Lung (tissue), 12 donors: ENCODE results near the gene PFKL. TPM values are rescaled to one million over a fixed set of nuclear protein-coding genes. Genes with fewer than 3 reads are reported as not detected.

Source experiments
- ATAC-seq: fragments of 200-7000 bp; cut with Tn5 transposase; one replicate; pipeline ENCODE4 v1.9.1; 2020; ENCODE audit warnings: moderate number of reproducible peaks; ENCODE audit not compliant: insufficient read depth, low FRiP score
- DNase-seq, 3 donors: peaks; one replicate each; pipeline ENCODE4 v3.0.0-alpha.2; 2013 to 2017
- H3K27ac ChIP-seq, 2 donors: one replicate each; pipeline ENCODE4 v1.5.1; 2013; ENCODE audit warnings: mild to moderate bottlenecking in 2 of 2, moderate library complexity in 2 of 2, control low read depth in 1 of 2, inconsistent platforms in 1 of 2, low read depth in 1 of 2, low read length in 1 of 2
- H3K27me3 ChIP-seq, 3 donors: one replicate each; pipeline ENCODE4 v1.5.1; 2013; ENCODE audit warnings: low read length in 2 of 3; ENCODE audit not compliant: control insufficient read depth in 3 of 3, insufficient read depth in 3 of 3
- H3K36me3 ChIP-seq, 4 donors: one replicate each; pipeline ENCODE4 v1.5.1; 2013; ENCODE audit warnings: low read length in 4 of 4, mild to moderate bottlenecking in 1 of 4, moderate library complexity in 1 of 4; ENCODE audit not compliant: control insufficient read depth in 4 of 4, insufficient read depth in 4 of 4
- H3K4me1 ChIP-seq, 5 donors: one replicate each; pipeline ENCODE4 v1.5.1; 2013; ENCODE audit warnings: low read length in 5 of 5, mild to moderate bottlenecking in 2 of 5, moderate library complexity in 1 of 5; ENCODE audit not compliant: control insufficient read depth in 5 of 5, insufficient read depth in 5 of 5
- H3K4me3 ChIP-seq: one replicate; pipeline ENCODE4 v1.5.1; 2013; ENCODE audit warnings: mild to moderate bottlenecking, control low read depth, moderate library complexity
- H3K9ac ChIP-seq, 2 donors: one replicate each; pipeline ENCODE4 v1.5.1; 2013; ENCODE audit warnings: low read length in 2 of 2, control low read depth in 1 of 2; ENCODE audit not compliant: insufficient read depth in 1 of 2
- H3K9me3 ChIP-seq, 4 donors: one replicate each; pipeline ENCODE4 v1.5.1; 2013; ENCODE audit warnings: low read length in 3 of 4, mild to moderate bottlenecking in 1 of 4, moderate library complexity in 1 of 4; ENCODE audit not compliant: control insufficient read depth in 4 of 4, insufficient read depth in 3 of 4
- WGBS, 2 donors: extraction: QIAGEN DNeasy Blood & Tissue Kit; methylation state at CpG; one replicate each; pipeline ENCODE4 v1.1.7; 2013; 5-methylcytosine and 5-hydroxymethylcytosine counted together
- polyA plus RNA-seq, 2 donors: library from polyadenylated mRNA; stranded (reverse); fragments of 200-250 nt; gene quantifications; one replicate each; pipeline ENCODE4 v1.2.1, GENCODE V29; 2013
- total RNA-seq, 2 donors: library from RNA; depleted of rRNA in 1 of 2; stranded (reverse); fragments of >200 nt in 1 of 2; gene quantifications; one replicate each; pipeline ENCODE4 v1.2.1, GENCODE V29; 2014 to 2021
- TF ChIP-seq, protein P1 (sequence below): IDR thresholded peaks from 2 replicates; pipeline ENCODE4 v1.5.1; 2012; ENCODE audit warnings: mild to moderate bottlenecking; ENCODE audit errors: control extremely low read depth, extremely low read depth
- donor health status: control.
- donor health status: control.
- donor health status: Bipolar disorder and iron deficiency.
- donor health status: healthy.
- donor health status: DM: yes; HTN: yes; CAD: no.

The PFKL gene
- total and polyA plus RNA-seq, 4 donors, result 63.4 to 129 (median 103) TPM

DNA sequence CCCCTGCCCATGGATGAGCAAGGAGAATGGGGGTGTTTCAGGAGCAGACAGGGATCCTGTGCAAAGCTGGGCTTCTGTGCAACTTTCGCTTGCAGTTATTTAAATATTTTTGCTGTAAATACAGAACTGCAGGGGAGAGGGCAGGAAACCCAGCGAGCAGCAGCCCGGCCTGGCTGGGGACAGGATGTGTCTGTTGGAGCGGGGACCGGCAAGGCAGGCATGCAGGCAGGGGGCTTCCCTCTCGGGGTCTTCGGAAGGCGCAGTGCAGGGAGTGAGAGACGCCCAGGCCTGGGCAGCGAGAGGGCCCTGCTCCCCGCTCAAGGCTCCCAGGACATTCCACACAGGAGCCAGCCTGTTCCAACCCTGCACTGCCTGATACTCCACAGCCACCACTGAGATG, 15.9 kb upstream of the PFKL start:
- WGBS, 2 donors, result 23 to 58% methylated on average over 11 of the region's 11 CpGs
- DNase-seq (peak in 1 of 3 donors; percentile 32), ATAC-seq (no peak)

DNA sequence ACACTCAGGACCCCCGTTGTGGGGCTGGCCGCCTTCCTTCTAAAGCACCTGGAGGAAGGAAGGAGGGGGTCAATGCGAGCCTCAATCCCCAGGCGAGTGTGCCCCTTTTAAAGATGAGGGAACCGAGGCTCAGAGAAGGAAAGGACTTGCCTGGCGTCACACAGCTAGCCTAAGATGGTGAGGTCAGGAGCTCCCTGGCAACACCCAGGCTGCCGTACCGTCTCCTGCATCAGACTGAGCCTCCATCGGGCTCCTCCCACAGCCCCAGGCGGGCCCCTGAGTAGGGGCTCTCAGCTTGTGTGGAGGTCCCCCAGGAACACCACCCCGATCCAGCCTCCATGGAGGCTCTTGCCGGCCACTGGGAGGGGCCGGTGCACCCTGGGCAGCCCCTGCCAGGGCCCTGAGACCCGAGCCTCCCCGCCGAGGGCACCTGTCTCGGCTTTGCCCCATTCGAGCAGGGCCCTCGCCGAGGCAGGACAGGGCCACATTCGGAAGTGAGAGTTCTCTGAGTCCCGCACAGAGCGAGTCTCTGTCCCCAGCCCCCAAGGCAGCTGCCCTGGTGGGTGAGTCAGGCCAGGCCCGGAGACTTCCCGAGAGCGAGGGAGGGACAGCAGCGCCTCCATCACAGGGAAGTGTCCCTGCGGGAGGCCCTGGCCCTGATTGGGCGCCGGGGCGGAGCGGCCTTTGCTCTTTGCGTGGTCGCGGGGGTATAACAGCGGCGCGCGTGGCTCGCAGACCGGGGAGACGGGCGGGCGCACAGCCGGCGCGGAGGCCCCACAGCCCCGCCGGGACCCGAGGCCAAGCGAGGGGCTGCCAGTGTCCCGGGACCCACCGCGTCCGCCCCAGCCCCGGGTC, 14.5 kb upstream of the PFKL start, which contains the start of gene AIRE:
TSS of gene AIRE (plus strand) at position 739 of the 855 bp plus-strand sequence. CDS start 131 bp downstream, outside the sequence.
- peaks cover 0 to 15% (median 4%) of the 10 kb centered on the region in 5 donors for H3K4me1 ChIP-seq
- no peaks in the 10 kb centered on the region for H3K9me3 ChIP-seq
- H3K4me3 ChIP-seq, result no peak within 1 kb of the TSS
- peaks cover 0 to 25% (median 0%) of the 10 kb centered on the region in 3 donors for H3K27me3 ChIP-seq
- H3K27ac ChIP-seq, result no peak within 1 kb of the TSS
- no peak within 1 kb of the TSS for H3K9ac ChIP-seq
- TF ChIP-seq, protein P1, sequence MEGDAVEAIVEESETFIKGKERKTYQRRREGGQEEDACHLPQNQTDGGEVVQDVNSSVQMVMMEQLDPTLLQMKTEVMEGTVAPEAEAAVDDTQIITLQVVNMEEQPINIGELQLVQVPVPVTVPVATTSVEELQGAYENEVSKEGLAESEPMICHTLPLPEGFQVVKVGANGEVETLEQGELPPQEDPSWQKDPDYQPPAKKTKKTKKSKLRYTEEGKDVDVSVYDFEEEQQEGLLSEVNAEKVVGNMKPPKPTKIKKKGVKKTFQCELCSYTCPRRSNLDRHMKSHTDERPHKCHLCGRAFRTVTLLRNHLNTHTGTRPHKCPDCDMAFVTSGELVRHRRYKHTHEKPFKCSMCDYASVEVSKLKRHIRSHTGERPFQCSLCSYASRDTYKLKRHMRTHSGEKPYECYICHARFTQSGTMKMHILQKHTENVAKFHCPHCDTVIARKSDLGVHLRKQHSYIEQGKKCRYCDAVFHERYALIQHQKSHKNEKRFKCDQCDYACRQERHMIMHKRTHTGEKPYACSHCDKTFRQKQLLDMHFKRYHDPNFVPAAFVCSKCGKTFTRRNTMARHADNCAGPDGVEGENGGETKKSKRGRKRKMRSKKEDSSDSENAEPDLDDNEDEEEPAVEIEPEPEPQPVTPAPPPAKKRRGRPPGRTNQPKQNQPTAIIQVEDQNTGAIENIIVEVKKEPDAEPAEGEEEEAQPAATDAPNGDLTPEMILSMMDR, result no peak
- WGBS, 2 donors, result 37 to 58% methylated on average over 56 of the region's 56 CpGs
- DNase-seq (peak in 1 of 3 donors; percentile 34), ATAC-seq (no peak)
- no peaks in the 10 kb centered on the region for H3K36me3 ChIP-seq

More for the DNA sequence above, 15.9 kb upstream of the PFKL start:
- H3K27me3 ChIP-seq, result peaks cover 0 to 25% (median 0%) of the 10 kb centered on the region in 3 donors
- TF ChIP-seq, protein P1, result no peak
- H3K4me1 ChIP-seq, result peaks cover 0 to 15% (median 4%) of the 10 kb centered on the region in 5 donors
- H3K9ac ChIP-seq, result no peak overlapping the region
- no peaks in the 10 kb centered on the region for H3K9me3 ChIP-seq
- no peaks in the 10 kb centered on the region for H3K36me3 ChIP-seq
- no peak overlapping the region for H3K4me3 ChIP-seq
- H3K27ac ChIP-seq, result no peak overlapping the region

DNA sequence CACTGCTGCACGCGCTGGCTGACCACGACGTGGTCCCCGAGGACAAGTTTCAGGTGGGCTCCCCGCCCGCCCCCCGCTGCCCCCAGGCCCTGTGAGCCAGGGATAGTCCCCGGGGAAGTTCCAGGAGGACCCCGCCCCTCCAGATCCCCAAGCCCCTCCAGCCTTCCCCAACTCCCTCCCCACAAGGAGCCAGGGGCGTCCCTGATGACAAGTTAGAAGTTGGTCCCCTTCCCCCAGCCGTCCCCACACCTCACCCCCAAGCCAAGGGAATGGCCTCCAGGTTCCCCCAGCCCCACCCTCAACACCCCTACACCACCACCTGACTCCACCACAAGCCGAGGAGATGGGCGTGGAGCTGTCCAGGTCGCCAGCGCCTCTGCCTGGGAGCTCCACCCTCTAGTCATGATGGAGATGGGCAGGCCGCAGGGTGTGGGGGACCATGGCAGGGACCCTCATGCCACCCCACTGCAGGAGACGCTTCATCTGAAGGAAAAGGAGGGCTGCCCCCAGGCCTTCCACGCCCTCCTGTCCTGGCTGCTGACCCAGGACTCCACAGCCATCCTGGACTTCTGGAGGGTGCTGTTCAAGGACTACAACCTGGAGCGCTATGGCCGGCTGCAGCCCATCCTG, 13.7 kb upstream of the PFKL start:
- Histone ChIP-seq H3K9me3 (no peaks in the 10 kb centered on the region), H3K27me3 (peaks cover 0 to 25% (median 0%) of the 10 kb centered on the region in 3 donors), H3K36me3 (no peaks in the 10 kb centered on the region), H3K27ac (no peak overlapping the region), H3K4me1 (peaks cover 0 to 15% (median 4%) of the 10 kb centered on the region in 5 donors), H3K4me3 (no peak overlapping the region), H3K9ac (no peak overlapping the region)
- TF ChIP-seq, protein P1, result no peak
- ATAC-seq (no peak), DNase-seq (no peak)
- WGBS, 2 donors, result 56 to 82% methylated on average over 21 of the region's 21 CpGs
